GM23338 (cell line): Measurements from ENCODE around the gene DIP2C. TPM values are rescaled to one million over a fixed set of nuclear protein-coding genes. Genes with fewer than 3 reads are reported as not detected.

Source experiments
- ATAC-seq: fragments of 200-7000 bp; cut with Tn5 transposase; 3 replicates; pipeline ENCODE4 v1.9.1; 2020
- DNase-seq: peaks from one replicate; pipeline ENCODE4 v3.0.0-alpha.2; 2015; ENCODE audit warnings: low spot score
- H2AFZ ChIP-seq: fragments of 200-600 bp; sonication (generic); 2 replicates; pipeline ENCODE4 v1.8.0; 2016; ENCODE audit warnings: antibody characterized with exemption, mild to moderate bottlenecking, moderate library complexity
- H3F3A ChIP-seq: fragments of 200-600 bp; sonication (generic); replicated peaks from 2 replicates; pipeline ENCODE4 v1.8.0; 2017; ENCODE audit warnings: antibody characterized with exemption, mixed run types, low read depth
- H3K27ac ChIP-seq: fragments of 200-600 bp; sonication (generic); 2 replicates; pipeline ENCODE4 v1.6.1; 2016; ENCODE audit warnings: low read depth
- H3K27me3 ChIP-seq: fragments of 200-600 bp; sonication (generic); 2 replicates; pipeline ENCODE4 v1.8.0; 2016; ENCODE audit warnings: mild to moderate bottlenecking, mixed run types, moderate library complexity; ENCODE audit not compliant: insufficient read depth
- H3K36me3 ChIP-seq: fragments of 200-600 bp; sonication (generic); 2 replicates; pipeline ENCODE4 v1.8.0; 2016; ENCODE audit warnings: mild to moderate bottlenecking; ENCODE audit not compliant: insufficient read depth
- H3K4me1 ChIP-seq: fragments of 200-600 bp; sonication (generic); 2 replicates; pipeline ENCODE4 v1.8.0; 2016; ENCODE audit warnings: mild to moderate bottlenecking, moderate library complexity; ENCODE audit not compliant: insufficient read depth
- H3K4me2 ChIP-seq: fragments of 200-600 bp; sonication (generic); 2 replicates; pipeline ENCODE4 v1.7.1; 2017; ENCODE audit warnings: mixed run types
- H3K4me3 ChIP-seq: fragments of 200-600 bp; sonication (generic); 2 replicates; pipeline ENCODE4 v1.6.1; 2016; ENCODE audit warnings: mixed run types
- H3K79me2 ChIP-seq: fragments of 200-600 bp; sonication (generic); replicated peaks from 2 replicates; pipeline ENCODE4 v1.8.0; 2017; ENCODE audit warnings: mild to moderate bottlenecking; ENCODE audit not compliant: insufficient read depth
- H3K9me2 ChIP-seq: fragments of 200-600 bp; sonication (generic); 2 replicates; pipeline ENCODE4 v1.8.0; 2017; ENCODE audit not compliant: insufficient read depth
- H4K20me1 ChIP-seq: fragments of 200-600 bp; sonication (generic); replicated peaks from 2 replicates; pipeline ENCODE4 v1.8.0; 2017; ENCODE audit warnings: mild to moderate bottlenecking; ENCODE audit not compliant: insufficient read depth
- H3K27ac Mint-ChIP-seq: 2 replicates; pipeline ENCODE4 v1.8.0; 2020; ENCODE audit warnings: inconsistent platforms, mild to moderate bottlenecking, moderate library complexity, mixed read lengths
- H3K27me3 Mint-ChIP-seq: 3 replicates; pipeline ENCODE4 v1.8.0; 2022; ENCODE audit warnings: low read depth, mild to moderate bottlenecking, moderate library complexity, mixed read lengths, inconsistent platforms; ENCODE audit not compliant: insufficient read depth, poor library complexity
- H3K36me3 Mint-ChIP-seq: 3 replicates; pipeline ENCODE4 v1.8.0; 2021; ENCODE audit warnings: low read depth, mild to moderate bottlenecking, inconsistent platforms, moderate library complexity, mixed read lengths
- H3K4me1 Mint-ChIP-seq: 3 replicates; pipeline ENCODE4 v1.8.0; 2020; ENCODE audit warnings: mild to moderate bottlenecking, inconsistent platforms, mixed read lengths
- H3K4me3 Mint-ChIP-seq: 3 replicates; pipeline ENCODE4 v1.8.0; 2021; ENCODE audit warnings: moderate library complexity, mild to moderate bottlenecking, inconsistent platforms, mixed read lengths
- H3K9me3 Mint-ChIP-seq: 3 replicates; pipeline ENCODE4 v1.8.0; 2020; ENCODE audit warnings: moderate library complexity, mild to moderate bottlenecking, inconsistent platforms, mixed read lengths
- CREB1 ChIP-seq: fragments of 250-450 bp; sonication (Bioruptor Pico); IDR thresholded peaks from 2 replicates; pipeline ENCODE4 v1.5.0; 2020; ENCODE audit warnings: low read depth, mild to moderate bottlenecking, moderate library complexity
- EZH2 ChIP-seq: fragments of 200-600 bp; sonication (generic); IDR thresholded peaks from one replicate; pipeline ENCODE4 v1.8.0; 2017; ENCODE audit warnings: antibody characterized with exemption, mild to moderate bottlenecking, low read depth; ENCODE audit not compliant: unreplicated experiment
- EZH2phosphoT487 ChIP-seq: fragments of 200-600 bp; sonication (generic); IDR thresholded peaks from one replicate; pipeline ENCODE4 v1.8.1; 2018; ENCODE audit warnings: antibody characterized with exemption; ENCODE audit not compliant: unreplicated experiment
- JUNB ChIP-seq: IDR thresholded peaks from one replicate; pipeline ENCODE4 v1.6.1; 2016; ENCODE audit warnings: antibody characterized with exemption; ENCODE audit not compliant: unreplicated experiment
- NANOG ChIP-seq: IDR thresholded peaks from 2 replicates; pipeline ENCODE4 v1.6.1; 2016; ENCODE audit warnings: antibody characterized with exemption, borderline replicate concordance
- POLR2AphosphoS5 ChIP-seq: IDR thresholded peaks from 2 replicates; pipeline ENCODE4 v1.6.1; 2016; ENCODE audit warnings: antibody characterized with exemption, low read depth
- ZNF114 ChIP-seq: fragments of 250-450 bp; sonication (Bioruptor Pico); IDR thresholded peaks from 2 replicates; pipeline ENCODE4 v1.5.0; 2020; ENCODE audit warnings: mild to moderate bottlenecking, moderate library complexity
- ZNF331 ChIP-seq: fragments of 250-450 bp; sonication (Bioruptor Pico); IDR thresholded peaks from 2 replicates; pipeline ENCODE4 v1.5.0; 2020; ENCODE audit warnings: low read depth, mild to moderate bottlenecking, moderate library complexity
- polyA plus RNA-seq: library from polyadenylated mRNA; unstranded; fragments of >200 nt; fragmentation: Nextera tagmentation; extraction: Ambion mirVana; gene quantifications from 2 replicates; pipeline ENCODE4 v1.2.1, GENCODE V29; 2016
- total RNA-seq: library from RNA; depleted of rRNA; stranded (reverse); fragments of >200 nt; shearing (Covaris generic); gene quantifications from 2 replicates; pipeline ENCODE4 v1.2.3, GENCODE V29; 2014
- TF ChIP-seq, protein P1 (sequence below): IDR thresholded peaks from one replicate; pipeline ENCODE4 v1.6.1; 2018; ENCODE audit warnings: antibody characterized with exemption; ENCODE audit not compliant: unreplicated experiment
- TF ChIP-seq, protein P2 (sequence below): fragments of 250-450 bp; sonication (Bioruptor Pico); IDR thresholded peaks from 2 replicates; pipeline ENCODE4 v1.5.0; 2020; ENCODE audit warnings: mild to moderate bottlenecking, moderate library complexity
- TF ChIP-seq, protein P3 (sequence below): IDR thresholded peaks from 2 replicates; pipeline ENCODE4 v1.6.1; 2016; ENCODE audit warnings: antibody characterized with exemption

The DIP2C gene
- total and polyA plus RNA-seq, 2 experiments from 2014 or later, result 5.1 to 7.7 TPM

DNA sequence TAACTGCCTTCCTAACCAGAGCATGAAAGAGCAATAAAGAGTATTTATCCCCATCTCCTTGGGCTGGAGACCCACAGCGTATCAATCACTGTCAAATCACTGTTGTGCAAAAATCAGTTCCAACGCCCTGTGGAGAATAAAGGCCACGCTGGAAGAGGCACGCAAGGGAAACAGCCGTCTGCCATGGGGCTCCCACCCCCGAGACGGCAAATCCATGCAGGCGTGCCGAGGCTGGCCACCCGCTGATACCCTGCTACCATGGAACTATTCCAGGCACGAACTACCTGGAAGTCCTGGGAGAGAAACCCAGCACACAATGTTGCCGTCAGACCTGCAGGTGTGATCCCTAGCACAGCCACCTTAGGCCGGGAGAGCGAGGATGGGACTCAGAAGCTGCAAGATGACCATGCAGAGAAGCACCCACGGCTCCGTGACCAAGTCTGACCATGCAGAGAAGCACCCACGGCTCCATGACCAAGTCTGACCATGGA, 185.3 kb downstream of the DIP2C start:
- Histone ChIP-seq H3K4me1 (no peaks in the 10 kb centered on the region), H3K9me2 (no peaks in the 10 kb centered on the region), H4K20me1 (peaks cover 24% of the 10 kb centered on the region), H3K36me3 (no peaks in the 10 kb centered on the region), H3K27me3 (peaks cover 65% of the 10 kb centered on the region), H3K4me2 (no peak overlapping the region), H3F3A (peaks cover 4% of the 10 kb centered on the region; the same call in 1 of the 2 replicates), H3K79me2 (no peaks in the 10 kb centered on the region; the same call in 1 of the 2 replicates), H2AFZ (no peak overlapping the region), H3K4me3 (no peak overlapping the region), H3K27ac (no peak overlapping the region)
- H3K4me3 Mint-ChIP-seq, result no peak overlapping the region
- ATAC-seq, result no peak
- TF ChIP-seq POLR2AphosphoS5, result no peak
- TF ChIP-seq, protein P1, sequence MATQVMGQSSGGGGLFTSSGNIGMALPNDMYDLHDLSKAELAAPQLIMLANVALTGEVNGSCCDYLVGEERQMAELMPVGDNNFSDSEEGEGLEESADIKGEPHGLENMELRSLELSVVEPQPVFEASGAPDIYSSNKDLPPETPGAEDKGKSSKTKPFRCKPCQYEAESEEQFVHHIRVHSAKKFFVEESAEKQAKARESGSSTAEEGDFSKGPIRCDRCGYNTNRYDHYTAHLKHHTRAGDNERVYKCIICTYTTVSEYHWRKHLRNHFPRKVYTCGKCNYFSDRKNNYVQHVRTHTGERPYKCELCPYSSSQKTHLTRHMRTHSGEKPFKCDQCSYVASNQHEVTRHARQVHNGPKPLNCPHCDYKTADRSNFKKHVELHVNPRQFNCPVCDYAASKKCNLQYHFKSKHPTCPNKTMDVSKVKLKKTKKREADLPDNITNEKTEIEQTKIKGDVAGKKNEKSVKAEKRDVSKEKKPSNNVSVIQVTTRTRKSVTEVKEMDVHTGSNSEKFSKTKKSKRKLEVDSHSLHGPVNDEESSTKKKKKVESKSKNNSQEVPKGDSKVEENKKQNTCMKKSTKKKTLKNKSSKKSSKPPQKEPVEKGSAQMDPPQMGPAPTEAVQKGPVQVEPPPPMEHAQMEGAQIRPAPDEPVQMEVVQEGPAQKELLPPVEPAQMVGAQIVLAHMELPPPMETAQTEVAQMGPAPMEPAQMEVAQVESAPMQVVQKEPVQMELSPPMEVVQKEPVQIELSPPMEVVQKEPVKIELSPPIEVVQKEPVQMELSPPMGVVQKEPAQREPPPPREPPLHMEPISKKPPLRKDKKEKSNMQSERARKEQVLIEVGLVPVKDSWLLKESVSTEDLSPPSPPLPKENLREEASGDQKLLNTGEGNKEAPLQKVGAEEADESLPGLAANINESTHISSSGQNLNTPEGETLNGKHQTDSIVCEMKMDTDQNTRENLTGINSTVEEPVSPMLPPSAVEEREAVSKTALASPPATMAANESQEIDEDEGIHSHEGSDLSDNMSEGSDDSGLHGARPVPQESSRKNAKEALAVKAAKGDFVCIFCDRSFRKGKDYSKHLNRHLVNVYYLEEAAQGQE, result no peak
- TF ChIP-seq, protein P2, sequence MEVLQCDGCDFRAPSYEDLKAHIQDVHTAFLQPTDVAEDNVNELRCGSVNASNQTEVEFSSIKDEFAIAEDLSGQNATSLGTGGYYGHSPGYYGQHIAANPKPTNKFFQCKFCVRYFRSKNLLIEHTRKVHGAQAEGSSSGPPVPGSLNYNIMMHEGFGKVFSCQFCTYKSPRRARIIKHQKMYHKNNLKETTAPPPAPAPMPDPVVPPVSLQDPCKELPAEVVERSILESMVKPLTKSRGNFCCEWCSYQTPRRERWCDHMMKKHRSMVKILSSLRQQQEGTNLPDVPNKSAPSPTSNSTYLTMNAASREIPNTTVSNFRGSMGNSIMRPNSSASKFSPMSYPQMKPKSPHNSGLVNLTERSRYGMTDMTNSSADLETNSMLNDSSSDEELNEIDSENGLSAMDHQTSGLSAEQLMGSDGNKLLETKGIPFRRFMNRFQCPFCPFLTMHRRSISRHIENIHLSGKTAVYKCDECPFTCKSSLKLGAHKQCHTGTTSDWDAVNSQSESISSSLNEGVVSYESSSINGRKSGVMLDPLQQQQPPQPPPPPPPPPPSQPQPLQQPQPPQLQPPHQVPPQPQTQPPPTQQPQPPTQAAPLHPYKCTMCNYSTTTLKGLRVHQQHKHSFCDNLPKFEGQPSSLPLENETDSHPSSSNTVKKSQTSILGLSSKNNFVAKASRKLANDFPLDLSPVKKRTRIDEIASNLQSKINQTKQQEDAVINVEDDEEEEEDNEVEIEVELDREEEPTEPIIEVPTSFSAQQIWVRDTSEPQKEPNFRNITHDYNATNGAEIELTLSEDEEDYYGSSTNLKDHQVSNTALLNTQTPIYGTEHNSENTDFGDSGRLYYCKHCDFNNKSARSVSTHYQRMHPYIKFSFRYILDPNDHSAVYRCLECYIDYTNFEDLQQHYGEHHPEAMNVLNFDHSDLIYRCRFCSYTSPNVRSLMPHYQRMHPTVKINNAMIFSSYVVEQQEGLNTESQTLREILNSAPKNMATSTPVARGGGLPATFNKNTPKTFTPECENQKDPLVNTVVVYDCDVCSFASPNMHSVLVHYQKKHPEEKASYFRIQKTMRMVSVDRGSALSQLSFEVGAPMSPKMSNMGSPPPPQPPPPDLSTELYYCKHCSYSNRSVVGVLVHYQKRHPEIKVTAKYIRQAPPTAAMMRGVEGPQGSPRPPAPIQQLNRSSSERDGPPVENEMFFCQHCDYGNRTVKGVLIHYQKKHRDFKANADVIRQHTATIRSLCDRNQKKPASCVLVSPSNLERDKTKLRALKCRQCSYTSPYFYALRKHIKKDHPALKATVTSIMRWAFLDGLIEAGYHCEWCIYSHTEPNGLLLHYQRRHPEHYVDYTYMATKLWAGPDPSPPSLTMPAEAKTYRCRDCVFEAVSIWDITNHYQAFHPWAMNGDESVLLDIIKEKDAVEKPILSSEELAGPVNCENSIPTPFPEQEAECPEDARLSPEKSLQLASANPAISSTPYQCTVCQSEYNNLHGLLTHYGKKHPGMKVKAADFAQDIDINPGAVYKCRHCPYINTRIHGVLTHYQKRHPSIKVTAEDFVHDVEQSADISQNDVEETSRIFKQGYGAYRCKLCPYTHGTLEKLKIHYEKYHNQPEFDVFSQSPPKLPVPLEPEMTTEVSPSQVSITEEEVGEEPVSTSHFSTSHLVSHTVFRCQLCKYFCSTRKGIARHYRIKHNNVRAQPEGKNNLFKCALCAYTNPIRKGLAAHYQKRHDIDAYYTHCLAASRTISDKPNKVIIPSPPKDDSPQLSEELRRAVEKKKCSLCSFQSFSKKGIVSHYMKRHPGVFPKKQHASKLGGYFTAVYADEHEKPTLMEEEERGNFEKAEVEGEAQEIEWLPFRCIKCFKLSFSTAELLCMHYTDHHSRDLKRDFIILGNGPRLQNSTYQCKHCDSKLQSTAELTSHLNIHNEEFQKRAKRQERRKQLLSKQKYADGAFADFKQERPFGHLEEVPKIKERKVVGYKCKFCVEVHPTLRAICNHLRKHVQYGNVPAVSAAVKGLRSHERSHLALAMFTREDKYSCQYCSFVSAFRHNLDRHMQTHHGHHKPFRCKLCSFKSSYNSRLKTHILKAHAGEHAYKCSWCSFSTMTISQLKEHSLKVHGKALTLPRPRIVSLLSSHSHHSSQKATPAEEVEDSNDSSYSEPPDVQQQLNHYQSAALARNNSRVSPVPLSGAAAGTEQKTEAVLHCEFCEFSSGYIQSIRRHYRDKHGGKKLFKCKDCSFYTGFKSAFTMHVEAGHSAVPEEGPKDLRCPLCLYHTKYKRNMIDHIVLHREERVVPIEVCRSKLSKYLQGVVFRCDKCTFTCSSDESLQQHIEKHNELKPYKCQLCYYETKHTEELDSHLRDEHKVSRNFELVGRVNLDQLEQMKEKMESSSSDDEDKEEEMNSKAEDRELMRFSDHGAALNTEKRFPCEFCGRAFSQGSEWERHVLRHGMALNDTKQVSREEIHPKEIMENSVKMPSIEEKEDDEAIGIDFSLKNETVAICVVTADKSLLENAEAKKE (CRISPR knock-in tag), result no peak
- TF ChIP-seq ZNF331 (CRISPR knock-in tag), result no peak
- no peak for TF ChIP-seq ZNF114 (CRISPR knock-in tag)
- no peak for TF ChIP-seq EZH2phosphoT487
- TF ChIP-seq NANOG, result no peak
- TF ChIP-seq JUNB, result no peak
- no peak for TF ChIP-seq CREB1 (CRISPR knock-in tag)
- TF ChIP-seq EZH2, result no peak
- TF ChIP-seq, protein P3, sequence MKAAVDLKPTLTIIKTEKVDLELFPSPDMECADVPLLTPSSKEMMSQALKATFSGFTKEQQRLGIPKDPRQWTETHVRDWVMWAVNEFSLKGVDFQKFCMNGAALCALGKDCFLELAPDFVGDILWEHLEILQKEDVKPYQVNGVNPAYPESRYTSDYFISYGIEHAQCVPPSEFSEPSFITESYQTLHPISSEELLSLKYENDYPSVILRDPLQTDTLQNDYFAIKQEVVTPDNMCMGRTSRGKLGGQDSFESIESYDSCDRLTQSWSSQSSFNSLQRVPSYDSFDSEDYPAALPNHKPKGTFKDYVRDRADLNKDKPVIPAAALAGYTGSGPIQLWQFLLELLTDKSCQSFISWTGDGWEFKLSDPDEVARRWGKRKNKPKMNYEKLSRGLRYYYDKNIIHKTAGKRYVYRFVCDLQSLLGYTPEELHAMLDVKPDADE, result no peak
- no peak overlapping the region for H3K27ac Mint-ChIP-seq
- H3K9me3 Mint-ChIP-seq, result no peaks in the 10 kb centered on the region; the same call in 1 of the 3 replicates
- peaks cover 13% of the 10 kb centered on the region; the same call in 2 of the 3 replicates for H3K36me3 Mint-ChIP-seq
- peaks cover 65% of the 10 kb centered on the region for H3K27me3 Mint-ChIP-seq
- peaks cover 4% of the 10 kb centered on the region for H3K4me1 Mint-ChIP-seq
- DNase-seq, result no peak
